ENCODE results near the gene CIB2. TPM values are rescaled to one million over a fixed set of nuclear protein-coding genes. Genes with fewer than 3 reads are reported as not detected.

CIB2 gene
- polyA plus RNA-seq, 1 of the 3 experiments (the other 2 are of a cell fraction), result 39.6 TPM

DNA sequence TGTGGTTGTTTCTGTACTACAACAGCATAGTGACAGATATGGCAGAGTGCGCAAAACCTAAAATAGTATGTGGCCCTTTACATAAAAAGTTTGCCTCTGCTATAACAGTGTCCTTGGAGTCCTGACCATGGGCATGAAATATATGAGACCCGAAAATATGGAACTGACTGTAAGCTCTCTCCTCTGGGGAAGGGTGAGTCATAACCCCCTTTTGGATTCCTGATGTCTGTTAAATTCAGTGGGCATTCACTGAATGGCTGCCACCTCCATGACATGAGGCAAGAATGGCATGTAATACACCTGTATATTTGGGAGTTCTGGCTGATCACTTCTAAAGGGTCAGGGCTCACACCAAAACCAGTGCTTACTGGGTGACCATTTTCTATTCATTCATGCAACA, 59.9 kb downstream of the CIB2 start:
- CTCF ChIA-PET, result interaction anchor here (1.5 to 5.7 kb wide), 3 partner anchors 37 to 124 kb away, joined by 3 to 39 read pairs (median 9); no protein-coding TSS in a partner anchor
- peaks cover 94% of the 10 kb centered on the region for H3K79me2 ChIP-seq (ENCODE audit: insufficient read depth)
- no peak overlapping the region for H3K27ac ChIP-seq (ENCODE audit: low read depth in 2 of 2, low read length in 1 of 2)

More for the DNA sequence above, 59.9 kb downstream of the CIB2 start:
- Histone ChIP-seq H3K9me2 (no peaks in the 10 kb centered on the region), H3K9ac (no peak overlapping the region), H3F3A (replicated peaks; ENCODE audit: insufficient read depth) (peaks cover 44% of the 10 kb centered on the region), H3K4me2 (no peak overlapping the region), H3K9me3 (no peaks in the 10 kb centered on the region), H4K20me1 (ENCODE audit: insufficient read depth) (peaks cover 15% of the 10 kb centered on the region), H2AFZ (ENCODE audit: low read depth) (no peak overlapping the region), H3K4me3 (ENCODE audit: low read depth in 2 of 2, low read length in 1 of 2) (no peak overlapping the region), H3K36me3 (replicated peaks in 1 of 2; ENCODE audit: control insufficient read depth in 1 of 2, insufficient read depth in 2 of 2, low read length in 1 of 2) (peaks cover 0 to 7% of the 10 kb centered on the region in 2 experiments), H3K27me3 (ENCODE audit: insufficient read depth) (no peaks in the 10 kb centered on the region), H3K4me1 (ENCODE audit: control insufficient read depth in 1 of 2, insufficient read depth in 2 of 2, low read depth in 1 of 2, low read length in 1 of 2) (peaks cover 57 to 63% of the 10 kb centered on the region in 2 experiments)
- DNase-seq, result no peak
- WGBS (ENCODE audit: low lambda C conversion rate), result 57% methylated on average over 2 of the region's 2 CpGs
- no peak for TF ChIP-seq YY1 (IDR thresholded peaks at IDR 0.05; ENCODE audit: low read depth)
- TF ChIP-seq JUND (IDR thresholded peaks at IDR 0.05), result no peak
- TF ChIP-seq GATA2 (CRISPR knock-in tag; IDR thresholded peaks at IDR 0.05), result no peak
- TF ChIP-seq MEF2A (IDR thresholded peaks at IDR 0.05; ENCODE audit: borderline replicate concordance, low read depth), result no peak
- TF ChIP-seq MAX (IDR thresholded peaks at IDR 0.05; ENCODE audit: low read depth), result no peak
- TF ChIP-seq TAF1 (IDR thresholded peaks at IDR 0.05; ENCODE audit: borderline replicate concordance, low read depth, low read length), result no peak
- no peak for TF ChIP-seq POLR2AphosphoS5 (IDR thresholded peaks at IDR 0.05; ENCODE audit: low read depth, low read length)
- TF ChIP-seq CHD2 (IDR thresholded peaks at IDR 0.05; ENCODE audit: low read length, partially characterized antibody), result no peak
- no peak for TF ChIP-seq MXI1 (IDR thresholded peaks at IDR 0.05; ENCODE audit: low read depth, low read length)
- TF ChIP-seq REST (IDR thresholded peaks at IDR 0.05; ENCODE audit: low read depth, low read length), result no peak
- TF ChIP-seq, protein P1, sequence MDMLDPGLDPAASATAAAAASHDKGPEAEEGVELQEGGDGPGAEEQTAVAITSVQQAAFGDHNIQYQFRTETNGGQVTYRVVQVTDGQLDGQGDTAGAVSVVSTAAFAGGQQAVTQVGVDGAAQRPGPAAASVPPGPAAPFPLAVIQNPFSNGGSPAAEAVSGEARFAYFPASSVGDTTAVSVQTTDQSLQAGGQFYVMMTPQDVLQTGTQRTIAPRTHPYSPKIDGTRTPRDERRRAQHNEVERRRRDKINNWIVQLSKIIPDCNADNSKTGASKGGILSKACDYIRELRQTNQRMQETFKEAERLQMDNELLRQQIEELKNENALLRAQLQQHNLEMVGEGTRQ (IDR thresholded peaks at IDR 0.05; ENCODE audit: borderline replicate concordance, low read depth, low read length), result no peak
- TF ChIP-seq SMC3 (IDR thresholded peaks at IDR 0.05; ENCODE audit: low read depth, low read length), result no peak
- no peak for TF ChIP-seq GABPA (IDR thresholded peaks at IDR 0.05; ENCODE audit: low read depth)
- no peak for TF ChIP-seq TEAD4 (IDR thresholded peaks at IDR 0.05; ENCODE audit: borderline replicate concordance, insufficient read depth)
- TF ChIP-seq RAD21 (IDR thresholded peaks at IDR 0.05; ENCODE audit: low read length), result no peak
- TF ChIP-seq USF1 (IDR thresholded peaks at IDR 0.05; ENCODE audit: borderline replicate concordance, low read depth), result no peak
- no peak for TF ChIP-seq SIN3A (IDR thresholded peaks at IDR 0.05; ENCODE audit: borderline replicate concordance, low read depth, low read length)
- TF ChIP-seq FOXJ3 (CRISPR knock-in tag; IDR thresholded peaks at IDR 0.05), result no peak
- TF ChIP-seq RCOR1 (IDR thresholded peaks at IDR 0.05; ENCODE audit: low read length), result no peak
- TF ChIP-seq EZH2phosphoT487 (IDR thresholded peaks at IDR 0.05; ENCODE audit: borderline replicate concordance, low read depth), result no peak
- POLR2A ChIA-PET, result no interaction called here
